ENCODE data around the gene ITGA2B. TPM values are rescaled to one million over a fixed set of nuclear protein-coding genes. Genes with fewer than 3 reads are reported as not detected.

The ITGA2B gene
- total and polyA plus RNA-seq, 2 of the 13 experiments (the other 11 are each of a cell fraction or from before 2014, with no cell fraction given) = 0.38 to 1.1 TPM

- H3K27ac ChIP-seq (ENCODE audit: extremely low read length, insufficient read depth, low read length) = no peak overlapping the region
- BruUV-seq (replicated peaks) = no TSS peak
- no peak overlapping the region for H3K9ac ChIP-seq (ENCODE audit: insufficient read depth, low read depth, low read length)
- peak; percentile 57 for ATAC-seq
- intact Hi-C loops (cut with micrococcal nuclease; ENCODE audit: unreplicated experiment) (no loop called here), in situ Hi-C loops (cut with HindIII; ENCODE audit: extremely low pct_ligation_motif_present, low pct_unique_long_range_greater_than_20kb) (no loop called here)
- peaks cover 2 to 40% of the 10 kb centered on the region in 2 experiments for H3K27me3 ChIP-seq (ENCODE audit: control insufficient read depth in 1 of 2, insufficient read depth in 2 of 2, low read length in 2 of 2)
- no peak overlapping the region for H3K4me3 ChIP-seq (replicated peaks in 1 of 3; ENCODE audit: insufficient read depth in 1 of 3, low read depth in 2 of 3, low read length in 3 of 3)
- ChIA-PET POLR2A (interaction anchor here (2.3 kb wide), 1 partner anchor 10 kb away, joined by 8 read pairs; the partner anchor contains the start of gene GRN), CTCF (ENCODE audit: low intra/inter-chr PET ratio, low total read pairs) (no interaction called here)
- 7% methylated on average over 3 of the region's 3 CpGs for WGBS (ENCODE audit: low lambda C conversion rate)
- H2AFZ ChIP-seq (ENCODE audit: low read length) = no peak overlapping the region
- no peak for DNase-seq (ENCODE audit: low spot score)
- no peaks in the 10 kb centered on the region for H4K20me1 ChIP-seq (ENCODE audit: insufficient read depth, low read length)
- H3K4me2 ChIP-seq (ENCODE audit: low read depth, low read length) = no peak overlapping the region
- no peaks in the 10 kb centered on the region for H3K36me3 ChIP-seq (replicated peaks in 1 of 2; ENCODE audit: control insufficient read depth in 1 of 2, insufficient read depth in 2 of 2, low read length in 2 of 2)
- TF ChIP-seq ZNF501 (CRISPR knock-in tag; IDR thresholded peaks at IDR 0.05) (0 out of 2 replicates have a peak, but pooled peaks have one; percentile 40), MYNN (CRISPR knock-in tag; IDR thresholded peaks at IDR 0.05; ENCODE audit: low read depth) (no peak), ZNF124 (CRISPR knock-in tag; IDR thresholded peaks at IDR 0.05) (no peak), SMC3 (IDR thresholded peaks at IDR 0.05; ENCODE audit: low read length) (no peak), HNF4A (CRISPR knock-in tag; IDR thresholded peaks at IDR 0.05) (no peak), ZNF629 (CRISPR knock-in tag; conservative IDR thresholded peaks at IDR 0.05) (peak; percentile 87), ZNF687 (CRISPR knock-in tag; IDR thresholded peaks at IDR 0.05) (peak; percentile 11; the same call in 1 of the 2 replicates), ZNF512B (CRISPR knock-in tag; IDR thresholded peaks at IDR 0.05; ENCODE audit: borderline replicate concordance) (no peak), GABPB1 (CRISPR knock-in tag; IDR thresholded peaks at IDR 0.05) (no peak), KLF12 (CRISPR knock-in tag; IDR thresholded peaks at IDR 0.05; ENCODE audit: borderline replicate concordance) (no peak), SRF (IDR thresholded peaks at IDR 0.05; ENCODE audit: low read depth, low read length) (no peak), ZNF414 (CRISPR knock-in tag; IDR thresholded peaks at IDR 0.05) (no peak), ZNF790 (CRISPR knock-in tag; IDR thresholded peaks at IDR 0.05; ENCODE audit: borderline replicate concordance) (no peak), ISL2 (CRISPR knock-in tag; IDR thresholded peaks at IDR 0.05) (no peak), GATA4 (IDR thresholded peaks at IDR 0.05; ENCODE audit: borderline replicate concordance, low read depth) (no peak)
- H3K4me1 ChIP-seq (ENCODE audit: insufficient read depth, low read length) = peaks cover 24% of the 10 kb centered on the region
- H3K79me2 ChIP-seq (ENCODE audit: insufficient read depth, low read length) = no peaks in the 10 kb centered on the region
- H3K9me3 ChIP-seq (ENCODE audit: low read length) = no peaks in the 10 kb centered on the region
- FAIRE-seq = no peak
Measured at GRCh38 chr17:44334727-44335126, 54.7 kb downstream of the ITGA2B start.
